AG04450 (cell line): ENCODE measurements around the gene ATOX1. TPM values are rescaled to one million over a fixed set of nuclear protein-coding genes. Genes with fewer than 3 reads are reported as not detected.

Experiments
- CTCF ChIA-PET: fragments of 300-600, 350-600 bp; formaldehyde crosslinking; extraction: SDS; loops from one replicate; lab custom pipeline; 2022; ENCODE audit warnings: antibody characterized with exemption, inconsistent platforms; lab: Charles Lee
- POLR2A ChIA-PET: fragments of 350-600 bp; formaldehyde crosslinking; extraction: SDS; loops from one replicate; lab custom pipeline; 2021; ENCODE audit warnings: antibody characterized with exemption, inconsistent platforms; lab: Yijun Ruan, JAX
- DNase-seq: peaks from one replicate; pipeline ENCODE4 v3.0.0-alpha.2; 2011; ENCODE audit warnings: low read depth, low spot score
- H3K27ac ChIP-seq: one replicate; pipeline ENCODE4 v1.5.1; 2012; ENCODE audit warnings: low read depth, low read length, control low read depth
- H3K27me3 ChIP-seq: one replicate; pipeline ENCODE4 v1.6.0; 2012; ENCODE audit warnings: low read length; ENCODE audit not compliant: control insufficient read depth, insufficient read depth
- H3K4me3 ChIP-seq: 2 replicates; pipeline ENCODE4 v1.5.1; 2011; ENCODE audit warnings: mild to moderate bottlenecking, low read depth, low read length, control low read depth
- H3K9me3 ChIP-seq: 2 replicates; pipeline ENCODE4 v1.5.1; 2012; ENCODE audit warnings: low read length; ENCODE audit not compliant: control insufficient read depth, insufficient read depth
- CTCF ChIP-seq: IDR thresholded peaks from 2 replicates; pipeline ENCODE4 v1.5.1; 2011; ENCODE audit warnings: low read depth, low read length, control low read depth, inconsistent platforms
- polyA plus RNA-seq: library from polyadenylated mRNA; depleted of rRNA; stranded (reverse); fragments of >200 nt; gene quantifications from 2 replicates; pipeline ENCODE4 v1.2.3, GENCODE V29; 2011

The ATOX1 gene
- polyA plus RNA-seq, 1 experiment = 138 TPM

DNA sequence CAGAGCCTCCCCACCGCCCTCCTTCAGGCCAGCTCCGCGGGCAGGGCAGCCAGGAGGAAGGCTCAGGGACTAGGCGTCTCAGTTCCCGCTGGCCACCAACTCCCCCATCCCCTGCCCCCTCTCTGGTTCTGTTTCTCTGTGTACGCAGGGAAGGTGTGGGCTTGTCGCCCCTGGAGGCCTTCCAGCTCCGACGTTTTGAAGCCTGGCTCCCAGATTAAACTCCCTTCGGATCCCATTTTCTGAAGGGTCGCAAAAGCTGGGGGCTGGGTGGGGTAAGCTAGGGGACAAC is 346 bp downstream of the ATOX1 start:
- Histone ChIP-seq H3K9me3 (no peaks in the 10 kb centered on the region; the same call in 1 of the 2 replicates), H3K27me3 (no peaks in the 10 kb centered on the region), H3K27ac (peak overlapping the region; percentile 21), H3K4me3 (peak overlapping the region; percentile 88)
- CTCF ChIA-PET = interaction anchor here (0.7 to 2.1 kb wide), 5 partner anchors 13 to 114 kb away, joined by 3 to 9 read pairs (median 3); no protein-coding TSS in a partner anchor
- TF ChIP-seq CTCF = no peak
- DNase-seq = no peak
- POLR2A ChIA-PET = interaction anchor here (0.8 to 2.4 kb wide), 4 partner anchors 13 to 99 kb away, joined by 3 to 21 read pairs (median 4); partner anchors contain the start of genes G3BP1 and SPARC

- Histone ChIP-seq H3K27me3 (no peaks in the 10 kb centered on the region), H3K4me3 (peak overlapping the region; percentile 88), H3K27ac (no peak overlapping the region), H3K9me3 (no peaks in the 10 kb centered on the region; the same call in 1 of the 2 replicates)
- no peak for TF ChIP-seq CTCF
- CTCF ChIA-PET = interaction anchor here (0.7 to 2.1 kb wide), 6 partner anchors 13 to 114 kb away, joined by 3 to 9 read pairs (median 4); no protein-coding TSS in a partner anchor
- POLR2A ChIA-PET = interaction anchor here (0.8 to 2.4 kb wide), 5 partner anchors 14 to 99 kb away, joined by 3 to 21 read pairs (median 4); partner anchors contain the start of genes G3BP1 and SPARC
- no peak for DNase-seq
These were observed 944 bp downstream of the ATOX1 start for GRCh38 chr5:151757233-151758140.

- no peaks in the 10 kb centered on the region; the same call in 1 of the 2 replicates for H3K9me3 ChIP-seq
- DNase-seq = no peak
- no peak for TF ChIP-seq CTCF
- ChIA-PET CTCF (interaction anchor here (0.6 to 1.5 kb wide), 6 partner anchors 13 to 103 kb away, joined by 3 to 5 read pairs (median 3); no protein-coding TSS in a partner anchor), POLR2A (no interaction called here)
- H3K27me3 ChIP-seq = no peaks in the 10 kb centered on the region
- H3K4me3 ChIP-seq = no peak overlapping the region
- no peak overlapping the region for H3K27ac ChIP-seq
These were observed 3.0 kb downstream of the ATOX1 start for GRCh38 chr5:151755383-151755782.

GRCh38 chr5:151751593-151751992 is 6.8 kb downstream of the ATOX1 start:
- Histone ChIP-seq H3K9me3 (no peaks in the 10 kb centered on the region), H3K27ac (no peak overlapping the region), H3K4me3 (no peak overlapping the region), H3K27me3 (no peaks in the 10 kb centered on the region)
- no peak for DNase-seq
- no peak for TF ChIP-seq CTCF
- POLR2A ChIA-PET = interaction anchor here (0.6 to 1.7 kb wide), 3 partner anchors 19 to 65 kb away, joined by 3 to 5 read pairs (median 3); partner anchors contain the start of gene SPARC
- CTCF ChIA-PET = interaction anchor here (1.7 to 3.6 kb wide), 3 partner anchors 10 to 99 kb away, joined by 7 to 25 read pairs (median 19); no protein-coding TSS in a partner anchor
